Measurements from ENCODE around the gene SLBP.

DNA sequence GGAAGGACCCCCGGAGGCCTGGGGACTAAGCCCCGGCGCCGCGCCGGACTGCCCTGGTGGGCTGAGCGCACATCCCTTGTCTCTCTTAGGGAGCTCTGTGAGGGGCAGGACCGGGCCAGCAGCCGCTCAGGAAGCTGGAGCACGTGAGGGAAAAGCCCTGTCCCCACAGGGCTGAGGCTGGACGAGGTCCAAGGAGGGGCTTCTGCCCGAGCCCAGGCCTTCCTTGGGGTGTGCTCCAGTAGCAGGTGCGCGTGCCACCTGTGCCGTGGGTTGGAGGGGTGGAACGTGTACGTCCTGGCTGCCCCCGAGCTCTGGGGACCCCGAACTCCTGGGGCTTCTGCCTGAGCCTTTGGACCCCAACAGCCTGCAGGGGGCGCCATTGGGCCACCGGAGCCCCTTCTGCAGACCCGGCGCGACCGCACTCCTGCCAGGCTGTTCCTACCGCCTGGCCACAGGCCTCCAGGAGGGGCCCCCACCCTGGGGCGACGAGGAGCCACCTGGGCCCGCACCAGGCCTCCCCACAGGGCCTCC is 36.4 kb upstream of the SLBP start:
- TF ChIP-seq FOXK2 (IDR thresholded peaks at IDR 0.05) (no peak), TARDBP (IDR thresholded peaks at IDR 0.05) (no peak), FOXM1 (IDR thresholded peaks at IDR 0.05; ENCODE audit: borderline replicate concordance) (no peak), ELF4 (IDR thresholded peaks at IDR 0.05) (no peak)
